T-cell (primary cell): ENCODE measurements around the gene TNRC6A. TPM values are rescaled to one million over a fixed set of nuclear protein-coding genes. Genes with fewer than 3 reads are reported as not detected.
"Not testable (repeated sequence)": the region's sequence is repeated elsewhere in the genome, so short reads cannot be mapped to it uniquely, and the experiment has no call there.

Source experiments
- ATAC-seq, 4 experiments: fragments of 200-7000 bp in 3 of 4; fragments of 150-1000 bp in 1 of 4; cut with Tn5 transposase; replicated peaks in 1 of 4; 1 replicate in 3 of 4; 2 replicates in 1 of 4; pipeline ENCODE4 v1.10.0; 2021; ENCODE audit warnings: moderate library complexity in 3 of 4, mild to moderate bottlenecking in 2 of 4, moderate number of reproducible peaks in 1 of 4
- CTCF ChIA-PET, 2 donors: fragments of 300-600 bp; sonication (Branson Sonifier 250); formaldehyde crosslinking; loops; one replicate each; lab custom pipeline; 2022; ENCODE audit warnings: antibody characterized with exemption in 2 of 2; lab: Charles Lee
- POLR2A ChIA-PET, 2 donors: fragments of 300-600 bp; sonication (Branson Sonifier 250); formaldehyde crosslinking; loops; one replicate each; lab custom pipeline; 2022; ENCODE audit warnings: antibody characterized with exemption in 2 of 2; lab: Charles Lee
- DNase-seq, 35 experiments: peaks; one replicate each; pipeline versions ENCODE4 v3.0.0 to v3.0.0-alpha.2; 2013 to 2023
- H3K27ac ChIP-seq: one replicate; pipeline ENCODE4 v1.5.1; 2013; ENCODE audit warnings: low read length
- H3K27me3 ChIP-seq, 2 experiments: replicated peaks in 1 of 2; 1 replicate in 1 of 2; 2 replicates in 1 of 2; pipeline versions ENCODE4 v1.6.1 to v1.7.0; 2013; ENCODE audit warnings: low read length in 1 of 2, mixed read lengths in 1 of 2; ENCODE audit not compliant: control insufficient read depth in 2 of 2, insufficient read depth in 2 of 2; ENCODE audit errors: extremely low read depth in 1 of 2
- H3K36me3 ChIP-seq, 2 donors: 1 replicate in 1 of 2; 2 replicates in 1 of 2; pipeline versions ENCODE4 v1.6.1 to v1.7.0; 2013; ENCODE audit warnings: low read length in 1 of 2; ENCODE audit not compliant: control insufficient read depth in 2 of 2, insufficient read depth in 1 of 2; ENCODE audit errors: extremely low read depth in 1 of 2
- H3K4me1 ChIP-seq, 2 experiments: 1 replicate in 1 of 2; 2 replicates in 1 of 2; pipeline versions ENCODE4 v1.6.1 to v1.7.0; 2013; ENCODE audit warnings: low read length in 2 of 2, mixed read lengths in 1 of 2; ENCODE audit not compliant: insufficient read depth in 2 of 2, control insufficient read depth in 1 of 2; ENCODE audit errors: extremely low read depth in 1 of 2
- H3K4me3 ChIP-seq, 2 donors: 1 replicate in 1 of 2; 2 replicates in 1 of 2; pipeline versions ENCODE4 v1.5.1 to v1.7.0; 2013; ENCODE audit warnings: mild to moderate bottlenecking in 2 of 2, low read length in 1 of 2, moderate library complexity in 1 of 2; ENCODE audit not compliant: control insufficient read depth in 1 of 2; ENCODE audit errors: extremely low read depth in 1 of 2
- H3K9me3 ChIP-seq: 2 replicates; pipeline ENCODE4 v1.7.0; 2013
- H3K27ac Mint-ChIP-seq, 2 donors: one replicate each; pipeline ENCODE4 v1.8.0; 2020 to 2021; ENCODE audit warnings: mild to moderate bottlenecking in 2 of 2, mixed read lengths in 2 of 2
- H3K27me3 Mint-ChIP-seq, 2 donors: one replicate each; pipeline ENCODE4 v1.8.0; 2021 to 2022; ENCODE audit warnings: mixed read lengths in 2 of 2
- H3K36me3 Mint-ChIP-seq: one replicate; pipeline ENCODE4 v1.8.0; 2021; ENCODE audit warnings: mixed read lengths
- H3K4me1 Mint-ChIP-seq, 3 donors: one replicate each; pipeline ENCODE4 v1.8.0; 2020 to 2022; ENCODE audit warnings: mixed read lengths in 3 of 3, mild to moderate bottlenecking in 1 of 3
- H3K4me3 Mint-ChIP-seq, 3 donors: one replicate each; pipeline ENCODE4 v1.8.0; 2020 to 2022; ENCODE audit warnings: mild to moderate bottlenecking in 3 of 3, mixed read lengths in 3 of 3, moderate library complexity in 3 of 3
- H3K9me3 Mint-ChIP-seq, 3 donors: one replicate each; pipeline ENCODE4 v1.8.0; 2020 to 2022; ENCODE audit warnings: mixed read lengths in 3 of 3
- WGBS: methylation state at CpG from one replicate; pipeline ENCODE4 v1.1.5; 2013; ENCODE audit warnings: missing lambda C conversion rate; ENCODE audit not compliant: insufficient coverage; 5-methylcytosine and 5-hydroxymethylcytosine counted together
- total RNA-seq, 35 experiments: library from RNA in 6 of 35; stranded (reverse) in 6 of 35; fragments of 120-200 nt in 1 of 35; gene quantifications; one replicate each; pipeline versions ENCODE4 v1.2.1 to v1.2.4 and lab custom pipeline; 2013 to 2026

The TNRC6A gene
- total RNA-seq, 5 donors from 2014 or later (not counting 1 experiment from before 2014, with no cell fraction given) = 74.7 to 79.4 (median 77.9) TPM

GRCh38 chr16:24698308-24698707 is 31.1 kb upstream of the TNRC6A start:
- no peaks in the 10 kb centered on the region for H3K9me3 ChIP-seq
- H3K4me1 ChIP-seq = no peaks in the 10 kb centered on the region
- no peak overlapping the region for H3K4me3 ChIP-seq
- Mint-ChIP-seq H3K36me3 (no peaks in the 10 kb centered on the region), H3K4me1 (no peaks in the 10 kb centered on the region), H3K27me3 (peaks cover 0 to 10% of the 10 kb centered on the region in 2 donors), H3K27ac (no peak overlapping the region), H3K4me3 (no peak overlapping the region), H3K9me3 (no peaks in the 10 kb centered on the region)
- H3K36me3 ChIP-seq = no peaks in the 10 kb centered on the region
- no peak for DNase-seq
- ChIA-PET CTCF (no interaction called here), POLR2A (no interaction called here)
- WGBS = 95% methylated on average over 5 of the region's 5 CpGs
- no peak overlapping the region for H3K27ac ChIP-seq
- peaks cover 0 to 6% of the 10 kb centered on the region in 2 experiments for H3K27me3 ChIP-seq
- ATAC-seq = no peak

DNA sequence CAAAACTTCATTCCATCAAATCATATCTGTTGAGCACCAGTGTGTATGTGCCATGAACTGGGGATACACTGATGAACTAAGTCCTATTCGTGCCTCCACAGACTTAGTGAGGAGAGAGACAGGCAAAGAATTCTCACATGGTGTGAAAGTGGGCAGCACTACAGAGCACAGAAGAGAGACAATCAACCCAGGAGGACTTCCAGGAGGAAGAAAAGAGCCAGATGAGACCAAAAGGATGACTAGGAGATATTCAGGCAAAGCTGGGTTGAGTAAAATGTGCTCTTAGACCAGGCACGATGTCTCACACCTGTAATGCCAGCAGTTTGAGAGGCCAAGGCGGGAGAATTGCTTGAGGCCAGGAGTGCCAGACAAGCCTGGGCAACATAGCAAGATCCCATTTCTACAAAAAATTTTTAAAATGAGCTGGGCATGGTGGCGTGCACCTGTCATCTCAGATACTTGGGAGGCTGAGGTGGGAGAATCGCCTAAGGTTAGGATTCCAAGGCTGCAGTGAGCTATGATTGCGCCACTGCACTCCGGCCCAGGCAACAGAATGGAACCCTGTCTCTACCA is 30.2 kb upstream of the TNRC6A start:
- Mint-ChIP-seq H3K9me3 (no peaks in the 10 kb centered on the region), H3K27me3 (peaks cover 0 to 10% of the 10 kb centered on the region in 2 donors), H3K27ac (no peak overlapping the region), H3K36me3 (no peaks in the 10 kb centered on the region), H3K4me3 (no peak overlapping the region), H3K4me1 (no peaks in the 10 kb centered on the region)
- POLR2A ChIA-PET = interaction anchor here in 1 of 2 donors (0.6 kb wide), 1 partner anchor 192 kb away, joined by 8 read pairs; no protein-coding TSS in a partner anchor
- DNase-seq = no peak
- no peak overlapping the region for H3K27ac ChIP-seq
- WGBS = 91% methylated on average over 4 of the region's 7 CpGs
- no peak for ATAC-seq
- H3K4me3 ChIP-seq = no peak overlapping the region
- CTCF ChIA-PET = interaction anchor here (0.6 to 0.7 kb wide), 3 partner anchors 17 to 194 kb away, joined by 3 to 4 read pairs (median 3); no protein-coding TSS in a partner anchor
- no peaks in the 10 kb centered on the region for H3K4me1 ChIP-seq
- H3K36me3 ChIP-seq = no peaks in the 10 kb centered on the region
- H3K27me3 ChIP-seq = peaks cover 0 to 3% of the 10 kb centered on the region in 2 experiments
- no peaks in the 10 kb centered on the region for H3K9me3 ChIP-seq

GRCh38 chr16:24700549-24701392 is 28.7 kb upstream of the TNRC6A start:
- ChIA-PET POLR2A (no interaction called here), CTCF (no interaction called here)
- Histone ChIP-seq H3K9me3 (no peaks in the 10 kb centered on the region), H3K36me3 (no peaks in the 10 kb centered on the region), H3K27ac (no peak overlapping the region), H3K27me3 (peaks cover 0 to 3% of the 10 kb centered on the region in 2 experiments), H3K4me3 (no peak overlapping the region), H3K4me1 (no peaks in the 10 kb centered on the region)
- H3K27me3 Mint-ChIP-seq = peaks cover 0 to 10% of the 10 kb centered on the region in 2 donors
- DNase-seq = no peak
- H3K9me3 Mint-ChIP-seq = no peaks in the 10 kb centered on the region
- 79% methylated on average over 8 of the region's 11 CpGs for WGBS
- ATAC-seq = no peak
- no peaks in the 10 kb centered on the region for H3K36me3 Mint-ChIP-seq
- no peaks in the 10 kb centered on the region for H3K4me1 Mint-ChIP-seq
- no peak overlapping the region for H3K4me3 Mint-ChIP-seq
- no peak overlapping the region for H3K27ac Mint-ChIP-seq

- Histone ChIP-seq H3K27ac (no peak overlapping the region), H3K9me3 (no peaks in the 10 kb centered on the region), H3K4me1 (no peaks in the 10 kb centered on the region), H3K4me3 (no peak overlapping the region), H3K27me3 (peaks cover 0 to 3% of the 10 kb centered on the region in 2 experiments), H3K36me3 (no peaks in the 10 kb centered on the region)
- H3K4me3 Mint-ChIP-seq = no peak overlapping the region
- ChIA-PET CTCF (no interaction called here), POLR2A (no interaction called here)
- H3K9me3 Mint-ChIP-seq = no peaks in the 10 kb centered on the region
- H3K27ac Mint-ChIP-seq = no peak overlapping the region
- no peaks in the 10 kb centered on the region for H3K36me3 Mint-ChIP-seq
- 74% methylated on average over 5 of the region's 5 CpGs for WGBS
- H3K4me1 Mint-ChIP-seq = no peaks in the 10 kb centered on the region
- peaks cover 0 to 10% of the 10 kb centered on the region in 2 donors for H3K27me3 Mint-ChIP-seq
- no peak for DNase-seq
- no peak for ATAC-seq
Measured at GRCh38 chr16:24701521-24701951, 27.9 kb upstream of the TNRC6A start.

- H3K9me3 ChIP-seq, H3K4me3 ChIP-seq, H3K27ac ChIP-seq, H3K27me3 Mint-ChIP-seq, H3K27me3 ChIP-seq, CTCF ChIA-PET, H3K36me3 Mint-ChIP-seq, DNase-seq, H3K36me3 ChIP-seq, ATAC-seq, H3K27ac Mint-ChIP-seq, H3K4me1 ChIP-seq, H3K9me3 Mint-ChIP-seq, H3K4me3 Mint-ChIP-seq, H3K4me1 Mint-ChIP-seq: not testable (repeated sequence)
- 50% methylated on average over 1 of the region's 7 CpGs for WGBS
- POLR2A ChIA-PET = interaction anchor here (0.6 to 0.7 kb wide), 2 partner anchors 20 to 1038 kb away, joined by 3 to 4 read pairs; no protein-coding TSS in a partner anchor
Measured at GRCh38 chr16:24707760-24708159, 21.7 kb upstream of the TNRC6A start.

- Mint-ChIP-seq H3K4me3 (no peak overlapping the region), H3K36me3 (no peaks in the 10 kb centered on the region), H3K27me3 (peaks cover 4 to 9% of the 10 kb centered on the region in 2 donors), H3K4me1 (no peaks in the 10 kb centered on the region), H3K27ac (no peak overlapping the region), H3K9me3 (peaks cover 3 to 5% (median 5%) of the 10 kb centered on the region in 3 donors)
- DNase-seq (no peak), ATAC-seq (no peak)
- no peak overlapping the region for H3K4me3 ChIP-seq
- H3K4me1 ChIP-seq = no peaks in the 10 kb centered on the region
- no peak overlapping the region for H3K27ac ChIP-seq
- POLR2A ChIA-PET = no interaction called here
- H3K9me3 ChIP-seq = no peaks in the 10 kb centered on the region
- CTCF ChIA-PET = no interaction called here
- H3K27me3 ChIP-seq = peaks cover 0 to 11% of the 10 kb centered on the region in 2 experiments
- no peaks in the 10 kb centered on the region for H3K36me3 ChIP-seq
Measured at GRCh38 chr16:24713379-24713778, 16.1 kb upstream of the TNRC6A start.
